ENCODE measurements around the gene ADAM11. TPM values are rescaled to one million over a fixed set of nuclear protein-coding genes. Genes with fewer than 3 reads are reported as not detected.
"Not testable (repeated sequence)": the region's sequence is repeated elsewhere in the genome, so short reads cannot be mapped to it uniquely, and the experiment has no call there.

Gene ADAM11, protein sequence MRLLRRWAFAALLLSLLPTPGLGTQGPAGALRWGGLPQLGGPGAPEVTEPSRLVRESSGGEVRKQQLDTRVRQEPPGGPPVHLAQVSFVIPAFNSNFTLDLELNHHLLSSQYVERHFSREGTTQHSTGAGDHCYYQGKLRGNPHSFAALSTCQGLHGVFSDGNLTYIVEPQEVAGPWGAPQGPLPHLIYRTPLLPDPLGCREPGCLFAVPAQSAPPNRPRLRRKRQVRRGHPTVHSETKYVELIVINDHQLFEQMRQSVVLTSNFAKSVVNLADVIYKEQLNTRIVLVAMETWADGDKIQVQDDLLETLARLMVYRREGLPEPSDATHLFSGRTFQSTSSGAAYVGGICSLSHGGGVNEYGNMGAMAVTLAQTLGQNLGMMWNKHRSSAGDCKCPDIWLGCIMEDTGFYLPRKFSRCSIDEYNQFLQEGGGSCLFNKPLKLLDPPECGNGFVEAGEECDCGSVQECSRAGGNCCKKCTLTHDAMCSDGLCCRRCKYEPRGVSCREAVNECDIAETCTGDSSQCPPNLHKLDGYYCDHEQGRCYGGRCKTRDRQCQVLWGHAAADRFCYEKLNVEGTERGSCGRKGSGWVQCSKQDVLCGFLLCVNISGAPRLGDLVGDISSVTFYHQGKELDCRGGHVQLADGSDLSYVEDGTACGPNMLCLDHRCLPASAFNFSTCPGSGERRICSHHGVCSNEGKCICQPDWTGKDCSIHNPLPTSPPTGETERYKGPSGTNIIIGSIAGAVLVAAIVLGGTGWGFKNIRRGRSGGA
- polyA plus RNA-seq (ENCODE audit: insufficient read length in 3 of 3) = 1 to 10 TPM; 1.6 to 2.0 (median 1.7) TPM

DNA sequence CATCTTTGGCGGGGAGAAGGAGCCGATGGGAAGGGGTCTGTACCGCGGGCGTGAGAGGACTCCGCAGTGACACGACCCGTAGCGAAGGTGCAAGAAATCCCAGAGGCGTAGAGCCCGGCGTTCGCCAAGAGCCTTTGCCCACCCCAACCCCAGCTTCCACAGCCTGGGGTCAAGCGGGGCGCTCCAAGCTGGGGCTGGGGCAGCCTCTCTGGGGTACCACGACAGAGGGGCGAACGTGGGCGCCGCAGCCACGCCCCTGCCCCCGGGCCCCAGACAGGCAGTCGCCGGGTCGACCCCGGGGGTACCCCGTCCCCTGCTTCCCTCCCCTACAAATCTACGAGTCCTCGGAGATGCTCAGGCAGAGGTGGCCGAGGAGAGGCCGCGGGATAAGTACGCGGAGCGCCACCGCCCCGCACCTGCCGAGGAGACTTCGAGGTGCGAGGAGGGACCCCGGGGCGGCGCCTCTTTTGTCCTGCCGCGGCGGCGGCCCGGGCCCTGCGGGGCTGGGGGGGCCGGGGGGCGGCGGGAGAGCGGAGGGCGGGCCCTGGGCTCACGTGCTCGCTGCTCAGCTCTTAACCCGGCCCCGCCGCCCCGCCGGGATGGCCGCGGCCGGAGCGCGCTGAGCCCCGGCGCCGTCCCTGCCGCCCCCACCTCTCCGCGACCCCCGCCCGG lies at the start of gene ADAM11:
Gene ADAM11 (plus strand): TSS at position 575 of the 672 bp plus-strand sequence. CDS start 212 bp downstream, outside the sequence.
- no peak for DNase-seq (ENCODE audit: low read depth in 3 of 3, low spot score in 2 of 3)

DNA sequence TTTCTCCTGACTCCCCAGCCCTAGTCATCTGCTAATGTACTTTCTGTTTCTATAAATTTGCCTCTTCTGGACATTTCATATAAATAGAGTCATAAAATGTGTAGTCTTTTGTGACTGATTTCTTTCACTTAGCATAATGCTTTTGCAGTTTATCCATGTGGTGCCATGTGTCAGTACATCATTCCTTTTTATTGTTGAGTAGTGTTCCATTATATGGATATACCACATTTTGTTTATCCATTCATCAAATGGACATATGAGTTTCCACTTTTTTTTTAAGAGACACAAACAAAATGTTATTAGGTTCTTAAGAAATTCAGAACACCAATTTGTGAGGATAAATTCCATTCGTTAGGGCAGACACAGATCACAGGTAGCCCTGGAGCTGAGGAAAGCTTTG lies 39.3 kb upstream of the ADAM11 start:
- DNase-seq (ENCODE audit: low read depth in 3 of 3, low spot score in 2 of 3) = no peak

DNA sequence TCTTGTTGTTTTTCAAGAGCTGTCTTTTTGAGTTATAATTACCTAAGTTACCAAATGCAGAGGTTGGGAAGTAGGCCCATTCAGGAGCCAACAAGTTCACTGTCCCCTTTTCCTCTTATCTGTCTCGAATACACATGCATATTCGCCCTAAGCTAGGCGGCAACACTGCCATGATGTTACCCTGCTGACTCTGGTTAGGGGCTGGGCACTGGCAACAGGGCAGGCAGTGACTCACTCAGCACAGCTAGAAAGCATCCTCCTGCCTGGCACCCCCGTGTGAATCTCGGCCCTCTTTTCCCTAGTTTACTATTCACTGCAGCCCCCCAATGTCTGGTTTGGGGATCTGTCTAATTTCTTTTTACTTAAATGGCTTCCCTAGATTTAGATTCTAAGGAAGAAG lies 36.5 kb upstream of the ADAM11 start:
- no peak for DNase-seq (ENCODE audit: low read depth in 3 of 3, low spot score in 2 of 3)

DNA sequence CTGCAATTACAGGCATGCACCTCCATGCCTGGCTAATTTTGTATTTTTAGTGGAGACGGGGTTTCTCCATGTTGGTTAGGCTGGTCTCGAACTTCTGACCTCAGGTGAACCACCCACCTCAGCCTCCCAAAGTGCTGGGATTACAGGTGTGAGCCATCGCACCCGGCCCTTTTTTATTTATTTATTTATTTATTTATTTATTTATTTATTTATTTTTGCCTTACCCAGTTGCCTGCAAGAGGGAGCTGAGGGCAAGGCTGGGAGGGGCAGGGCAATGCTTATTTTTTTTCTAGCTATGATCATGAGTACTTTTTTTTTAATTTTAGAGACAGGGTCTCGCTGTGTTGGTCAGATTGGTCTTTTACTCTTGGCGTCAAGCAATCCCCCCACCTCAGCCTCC lies 32.7 kb upstream of the ADAM11 start:
- not testable (repeated sequence) for DNase-seq (ENCODE audit: low read depth in 3 of 3, low spot score in 2 of 3)

DNA sequence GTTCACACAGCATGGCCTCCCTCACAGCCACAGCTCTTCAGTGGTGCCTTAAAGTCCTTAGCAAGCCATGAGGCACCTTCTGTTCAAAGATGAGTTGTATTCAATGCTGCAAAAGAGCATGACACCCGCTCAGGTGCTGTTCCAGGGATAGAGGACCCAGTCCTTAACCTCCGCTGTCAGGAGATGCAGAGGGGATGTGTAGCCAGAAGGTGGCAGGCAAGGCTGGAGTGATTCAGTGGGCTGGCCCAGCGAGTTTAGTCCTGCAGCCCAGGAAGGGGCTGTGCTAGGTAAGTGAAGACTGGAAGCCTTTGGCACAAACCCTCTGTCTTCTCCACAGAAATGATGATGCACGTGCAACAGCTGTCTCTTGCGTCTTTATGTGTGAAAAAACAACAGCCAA lies 25.0 kb upstream of the ADAM11 start:
- no peak for DNase-seq (ENCODE audit: low read depth in 3 of 3, low spot score in 2 of 3)

DNA sequence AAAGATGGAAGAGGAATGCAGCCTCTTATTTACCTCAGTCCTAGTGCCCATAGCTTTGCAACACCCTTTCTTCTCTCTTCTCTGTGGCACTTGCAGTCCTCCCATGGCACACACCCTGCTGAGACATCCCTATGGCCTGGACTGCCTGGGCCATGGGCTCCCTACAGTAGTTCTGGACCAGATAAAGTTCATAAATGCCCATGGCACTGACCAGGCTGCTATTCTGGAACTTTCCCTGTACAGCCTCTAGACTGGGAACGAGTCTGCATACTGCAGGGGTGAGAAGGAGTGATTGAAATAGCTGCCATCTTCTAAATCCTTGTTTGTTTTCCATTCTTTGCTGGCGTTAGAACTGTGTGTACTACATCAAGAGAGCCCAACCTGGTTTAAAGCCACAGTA lies 24.5 kb upstream of the ADAM11 start:
- no peak for DNase-seq (ENCODE audit: low read depth in 3 of 3, low spot score in 2 of 3)

DNA sequence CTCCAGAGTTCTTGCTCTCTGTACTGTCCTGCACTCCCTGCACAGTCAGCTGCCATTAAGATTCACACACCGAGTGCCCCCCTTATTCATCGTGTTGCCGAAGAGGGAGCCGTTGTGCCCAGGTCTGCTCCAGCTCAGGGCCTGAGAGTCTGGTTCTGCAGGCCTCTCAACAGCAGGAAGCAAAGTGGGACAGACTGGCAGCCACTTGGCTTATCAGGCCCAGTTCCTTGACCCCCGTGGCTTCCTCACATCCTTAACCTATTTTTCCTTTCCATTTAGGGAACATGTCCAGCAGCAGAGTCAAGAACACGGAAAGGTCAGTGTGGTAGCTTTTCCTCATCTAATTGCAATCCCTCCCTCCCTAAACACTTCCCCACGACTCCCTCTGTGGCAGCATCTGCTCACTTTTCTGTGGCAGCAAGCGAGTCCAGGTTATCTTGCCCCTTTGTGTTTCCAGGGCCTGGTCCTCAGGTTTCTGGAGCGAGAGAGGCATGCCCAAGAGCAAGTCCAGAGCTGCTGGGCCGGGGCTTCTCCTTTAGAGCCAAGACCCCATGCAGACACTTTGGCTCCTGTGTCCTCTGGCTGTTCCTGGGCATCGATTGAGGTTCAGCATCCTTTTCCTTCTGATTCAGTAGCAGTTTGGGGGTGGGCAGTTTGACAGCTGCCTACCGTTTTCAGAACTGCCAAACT lies 22.1 kb upstream of the ADAM11 start:
- no peak for DNase-seq (ENCODE audit: low read depth in 3 of 3, low spot score in 2 of 3)

DNA sequence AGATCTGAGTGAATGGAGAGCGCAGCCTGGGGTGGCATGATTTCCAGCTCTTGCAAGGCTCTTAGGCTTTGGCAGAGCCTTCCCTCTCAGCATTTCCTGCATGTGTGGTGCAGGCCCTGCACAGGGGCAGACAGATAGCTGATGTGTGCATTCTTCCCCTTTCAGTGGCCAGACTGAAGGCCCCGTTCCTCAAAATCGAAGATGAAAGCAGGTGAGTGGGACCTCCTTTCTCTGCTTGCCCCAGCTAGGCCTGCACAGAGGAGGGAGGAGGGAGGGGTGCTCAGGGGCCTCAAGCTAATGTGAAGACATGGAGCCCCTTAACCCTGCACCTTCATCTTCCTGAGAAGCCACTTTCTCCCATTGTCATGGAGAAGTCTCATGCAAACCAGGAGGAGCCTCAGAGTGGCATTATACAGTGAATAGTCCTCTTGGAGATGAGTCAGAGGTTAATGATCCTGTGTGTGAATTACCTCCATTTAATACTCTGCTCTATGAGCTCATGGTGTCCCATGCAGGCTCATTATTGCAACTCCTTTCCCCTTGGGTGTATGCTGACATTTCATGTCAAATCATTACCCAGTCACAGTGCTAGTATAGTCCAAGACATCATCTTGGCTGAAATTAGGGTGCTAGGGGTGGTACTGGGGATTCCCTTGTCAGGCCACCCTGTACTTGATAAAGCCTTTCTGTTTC lies 20.4 kb upstream of the ADAM11 start:
- no peak for DNase-seq (ENCODE audit: low read depth in 3 of 3, low spot score in 2 of 3)

DNA sequence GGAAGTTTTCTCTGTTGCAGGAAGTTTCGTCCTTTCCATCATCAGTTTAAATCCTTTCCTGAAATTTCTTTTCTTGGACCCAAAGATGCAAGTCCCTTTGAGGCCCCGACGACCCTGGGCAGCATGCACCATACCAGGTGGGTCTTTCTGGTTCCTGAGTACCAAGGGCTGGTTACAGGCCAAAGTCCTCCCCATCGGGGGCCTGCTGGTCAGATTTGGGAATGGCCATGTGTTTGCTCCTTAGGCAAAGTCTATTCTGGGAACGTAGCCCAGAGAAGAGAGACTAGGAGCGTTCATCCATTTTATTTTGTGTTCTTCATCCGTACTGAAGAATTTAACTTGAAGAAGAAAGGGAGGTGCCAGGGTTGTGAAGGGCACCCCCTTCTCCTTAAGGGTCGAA lies 17.5 kb upstream of the ADAM11 start:
- DNase-seq (ENCODE audit: low read depth in 3 of 3, low spot score in 2 of 3) = no peak

DNA sequence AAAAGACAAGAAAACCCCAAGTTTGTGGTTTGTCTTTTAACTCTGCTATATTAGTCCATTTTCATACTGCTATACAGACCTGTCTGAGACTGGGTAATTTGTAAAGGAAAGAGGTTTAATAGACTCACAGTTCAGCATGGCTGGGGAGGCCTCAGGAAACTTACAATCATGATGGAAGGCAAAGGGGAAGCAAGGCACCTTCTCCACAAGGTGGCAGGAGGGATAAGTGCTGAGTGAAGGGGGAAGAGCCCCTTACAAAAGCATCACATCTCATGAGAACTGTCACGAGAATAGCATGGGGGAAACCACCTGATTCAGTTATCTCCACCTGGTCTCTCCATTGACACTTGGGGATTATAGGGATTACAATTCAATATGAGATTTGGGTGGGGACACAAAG lies 13.5 kb upstream of the ADAM11 start:
- DNase-seq (ENCODE audit: low read depth in 3 of 3, low spot score in 2 of 3) = no peak

DNA sequence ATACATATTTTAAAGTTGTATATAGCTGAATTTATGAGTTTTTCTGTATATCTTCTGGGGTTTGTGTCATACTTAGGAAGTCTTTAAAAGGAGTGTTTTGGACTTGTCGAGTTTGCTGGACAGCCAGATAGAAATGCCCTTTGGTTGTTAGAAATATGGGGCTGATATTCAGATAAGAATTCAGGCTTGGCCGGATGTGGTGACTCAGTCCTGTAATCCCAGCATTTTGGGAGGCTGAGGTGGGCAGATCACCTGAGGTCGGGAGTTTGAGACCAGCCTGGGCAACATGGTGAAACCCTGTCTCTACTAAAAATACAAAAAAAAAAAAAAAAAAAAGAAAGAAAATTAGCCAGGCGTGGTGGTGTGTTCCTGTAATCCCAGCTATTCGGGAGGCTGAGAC lies 13.1 kb upstream of the ADAM11 start:
- DNase-seq (ENCODE audit: low read depth in 3 of 3, low spot score in 2 of 3) = not testable (repeated sequence)

DNA sequence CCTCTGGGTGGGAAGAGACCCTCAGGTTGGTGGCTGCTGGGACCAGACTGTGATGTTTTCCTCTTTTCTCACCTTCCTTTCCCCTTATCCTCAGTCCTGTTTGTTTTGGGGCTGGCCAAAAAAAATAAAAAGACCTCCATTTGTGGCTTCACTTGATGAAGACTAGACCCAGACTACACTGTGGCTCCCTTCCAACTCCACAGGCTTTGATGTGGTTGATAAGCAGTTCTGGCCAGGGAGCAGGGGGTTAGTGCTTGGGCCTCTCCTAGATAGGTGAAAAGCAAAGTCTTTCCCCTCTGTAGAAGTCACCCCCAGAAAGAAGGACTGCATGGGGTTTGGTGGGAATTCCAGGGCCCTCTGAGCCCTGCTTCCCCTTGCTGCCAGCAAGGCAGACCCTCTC lies 11.2 kb upstream of the ADAM11 start:
- no peak for DNase-seq (ENCODE audit: low read depth in 3 of 3, low spot score in 2 of 3)

DNA sequence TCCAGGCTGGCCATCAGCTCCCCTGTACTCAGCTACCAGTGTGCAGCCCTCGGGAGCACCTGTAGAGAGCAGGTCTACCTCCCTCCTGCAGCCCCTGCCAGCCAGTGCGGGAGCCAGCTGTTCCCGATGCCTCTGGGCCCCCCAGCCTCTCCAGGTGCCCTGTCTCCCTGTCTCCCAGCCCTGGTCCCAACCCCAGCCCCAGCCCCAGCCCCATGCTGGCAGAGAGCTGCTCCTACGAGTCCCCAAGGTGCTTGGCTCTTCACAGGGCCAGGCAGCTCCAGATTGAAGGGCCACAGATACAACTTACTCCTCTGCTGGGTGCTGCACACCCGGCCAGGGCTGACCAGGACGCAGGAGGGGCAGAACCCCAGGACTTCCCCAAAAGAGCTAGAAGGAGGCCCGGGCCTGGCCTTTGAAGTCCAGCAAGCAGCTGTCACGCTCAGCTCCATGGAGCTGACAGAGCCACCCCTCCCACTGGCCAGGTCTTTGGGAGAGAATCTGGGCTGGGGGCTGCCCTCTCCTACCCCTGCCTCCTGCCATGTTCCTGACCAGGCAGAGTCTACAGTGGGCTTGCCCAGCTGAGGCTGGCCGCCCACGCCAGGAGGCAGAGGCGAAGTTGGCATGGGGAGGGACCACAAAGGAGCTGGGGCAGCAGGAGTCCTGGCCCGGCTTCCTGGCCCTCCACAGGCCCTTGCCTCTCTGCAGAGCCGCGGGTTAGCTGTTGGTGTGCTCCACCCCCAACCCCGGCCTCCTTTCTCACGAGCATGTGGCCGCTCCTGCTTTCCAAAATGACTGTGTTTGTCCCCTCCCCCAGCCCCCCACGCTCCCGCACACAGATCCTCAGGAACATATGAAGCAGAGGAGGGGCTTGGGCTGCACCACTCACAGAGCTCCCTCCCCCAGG lies 9.5 kb upstream of the ADAM11 start:
- DNase-seq (ENCODE audit: low read depth in 3 of 3, low spot score in 2 of 3) = no peak

DNA sequence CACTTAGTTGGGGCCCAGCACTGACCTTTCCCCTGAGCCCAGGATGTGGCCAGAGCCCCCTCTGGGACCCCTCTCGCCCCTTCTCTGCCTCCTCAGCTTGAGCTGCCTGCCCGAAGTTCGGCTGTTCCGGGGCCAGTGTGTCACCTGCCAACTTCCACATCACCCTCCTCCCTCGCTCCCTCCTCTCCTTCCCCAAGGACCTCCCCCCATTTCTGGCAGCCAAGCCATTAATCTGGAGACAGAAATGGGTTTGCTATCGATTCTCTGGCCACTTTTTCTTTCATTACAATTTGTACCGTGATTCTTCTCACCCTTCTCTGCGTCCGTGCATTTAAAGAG lies 8.8 kb upstream of the ADAM11 start:
- no peak for DNase-seq (ENCODE audit: low read depth in 3 of 3, low spot score in 2 of 3)

DNA sequence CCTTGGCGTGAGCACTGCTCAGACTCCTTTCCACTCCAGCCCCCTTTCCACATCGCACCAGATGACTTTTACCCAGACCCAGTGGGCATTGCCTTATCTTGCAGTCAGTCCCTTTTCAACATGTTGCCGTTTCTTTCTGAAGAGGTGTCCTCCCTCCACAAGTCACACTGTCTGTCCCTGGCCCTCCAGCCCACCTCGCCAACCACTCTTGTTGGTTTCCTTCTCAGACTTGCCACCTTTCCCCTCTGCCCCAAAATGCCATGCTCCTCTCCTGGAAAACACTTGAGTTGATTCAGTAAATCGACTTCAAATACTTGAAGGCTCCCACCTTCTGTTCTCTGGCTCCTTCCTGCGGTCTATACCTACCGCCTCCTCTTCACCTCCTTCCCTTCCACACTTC lies 7.5 kb upstream of the ADAM11 start:
- DNase-seq (ENCODE audit: low read depth in 3 of 3, low spot score in 2 of 3) = no peak

DNA sequence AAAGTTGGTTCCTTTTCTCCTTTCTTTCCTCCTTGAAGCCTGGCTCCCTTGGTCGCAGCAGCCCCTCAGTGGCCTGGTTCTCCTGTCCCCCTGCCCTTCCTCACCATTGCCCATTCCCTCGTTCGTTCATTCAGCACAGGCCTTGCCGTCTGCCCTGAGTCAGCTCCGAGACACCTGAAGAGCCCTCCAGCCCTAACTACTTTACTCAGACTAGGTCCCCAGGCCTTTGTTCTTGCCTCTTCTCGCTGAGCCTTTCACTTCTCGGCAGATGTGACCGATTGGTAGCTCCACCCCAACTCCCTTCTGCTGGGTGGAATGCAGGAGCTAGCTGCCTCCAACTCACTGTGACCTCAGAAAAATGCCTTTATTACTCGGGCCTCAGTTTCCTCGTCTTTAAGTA lies 7.0 kb upstream of the ADAM11 start:
- no peak for DNase-seq (ENCODE audit: low read depth in 3 of 3, low spot score in 2 of 3)

DNA sequence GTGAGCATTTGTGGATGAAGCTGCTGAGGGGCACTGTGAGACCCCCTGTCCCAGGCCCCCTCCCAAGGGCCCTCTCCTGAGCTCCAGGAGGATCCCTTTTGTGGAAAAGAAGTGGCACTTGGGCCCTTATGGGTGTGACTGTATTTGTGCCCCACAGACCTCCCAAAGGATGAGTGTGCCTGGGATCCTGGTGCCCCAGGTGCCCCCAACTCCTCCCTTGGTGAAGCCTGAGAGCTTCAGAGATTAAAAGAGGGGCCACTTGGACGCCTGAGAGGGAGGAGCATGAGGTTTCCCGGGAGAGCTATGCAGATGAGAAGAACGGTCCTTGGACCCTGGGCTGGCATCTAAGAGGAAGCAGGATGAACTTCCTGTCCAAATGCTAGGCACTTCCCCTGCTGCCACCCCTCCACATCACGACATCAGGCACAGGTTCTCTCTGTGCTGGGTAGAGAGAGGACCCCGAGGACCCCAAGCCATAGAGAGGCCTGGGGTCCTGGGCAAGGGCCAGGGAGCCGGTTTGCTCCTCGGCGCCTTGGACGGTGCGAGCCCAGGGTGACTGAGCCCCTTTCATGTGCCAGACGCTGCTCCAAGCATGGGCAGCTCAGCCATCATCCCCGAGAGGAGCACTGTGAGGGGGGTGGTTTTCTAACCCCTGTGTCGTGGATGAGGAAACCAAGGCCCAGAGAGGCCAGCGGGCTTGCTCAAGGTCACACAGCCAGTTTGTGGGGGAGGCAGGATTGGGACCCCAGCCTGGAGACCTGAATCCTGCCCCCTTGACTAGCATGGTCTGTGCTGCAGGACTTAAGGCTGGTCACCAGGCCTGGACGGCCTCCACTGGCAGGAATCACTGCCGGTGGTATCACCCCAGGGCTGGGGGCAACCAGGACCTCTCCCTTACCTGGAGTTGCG lies 5.6 kb upstream of the ADAM11 start:
- DNase-seq (ENCODE audit: low read depth in 3 of 3, low spot score in 2 of 3) = no peak

DNA sequence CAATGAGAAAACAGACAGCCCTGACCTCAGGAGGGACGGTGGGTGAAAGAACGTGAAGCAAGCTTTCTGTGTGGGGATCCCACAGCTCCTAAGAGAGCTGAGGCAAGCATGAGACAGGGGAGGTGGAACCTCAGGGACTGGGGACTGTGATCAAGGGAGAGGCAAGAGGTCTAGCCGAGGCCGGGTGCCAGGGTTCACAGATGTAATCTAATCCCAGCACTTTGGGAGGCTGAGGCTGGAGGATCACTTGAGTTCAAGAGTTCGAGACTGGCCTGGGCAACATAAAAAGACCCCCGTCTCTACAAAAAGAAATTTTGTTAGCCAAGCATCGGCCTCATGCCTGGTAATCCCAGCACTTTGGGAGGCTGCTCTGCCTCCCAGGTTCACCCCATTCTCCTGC lies 4.5 kb upstream of the ADAM11 start:
- no peak for DNase-seq (ENCODE audit: low read depth in 3 of 3, low spot score in 2 of 3)
